Right renal cortex interstitium (tissue), 3 donors: ENCODE results near the gene CENPH. TPM values are rescaled to one million over a fixed set of nuclear protein-coding genes. Genes with fewer than 3 reads are reported as not detected.
A peak's percentile ranks its signal among the peaks of the same experiment; 100 is the strongest.
"Not testable (repeated sequence)": the region's sequence is repeated elsewhere in the genome, so short reads cannot be mapped to it uniquely, and the experiment has no call there.

Experiments used
- DNase-seq, 3 donors: peaks; one replicate each; pipeline ENCODE4 v3.0.0-alpha.2; 2013; ENCODE audit warnings: low read depth in 3 of 3, low spot score in 2 of 3
- polyA plus RNA-seq, 3 donors: library from polyadenylated mRNA; unstranded; fragments of 120-200 nt; gene quantifications; one replicate each; pipeline ENCODE4 v1.2.1, GENCODE V29; 2013; ENCODE audit not compliant: insufficient read length in 3 of 3

Gene CENPH
- polyA plus RNA-seq, 3 donors = 23.6 to 26.2 (median 26.1) TPM

GRCh38 chr5:69206528-69207190, 17.3 kb downstream of the CENPH start:
- DNase-seq = no peak

DNA sequence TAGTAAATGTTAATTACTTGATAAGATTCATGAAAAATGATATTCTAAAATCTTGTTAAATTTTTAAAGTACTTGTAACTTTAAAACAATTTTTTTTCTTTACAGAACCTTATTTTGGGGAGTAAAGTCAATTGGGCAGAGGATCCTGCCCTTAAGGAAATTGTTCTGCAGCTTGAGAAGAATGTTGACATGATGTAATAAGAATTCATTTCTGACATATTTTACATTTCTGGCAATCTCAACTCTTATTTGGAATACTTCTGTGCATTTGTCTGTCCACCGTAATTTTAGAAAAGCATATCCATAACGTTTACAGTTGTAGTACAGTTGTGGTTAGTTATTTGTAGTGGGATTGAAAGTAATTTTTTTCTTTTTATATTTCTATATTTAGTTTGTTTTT, 20.2 kb downstream of the CENPH start:
- no peak for DNase-seq

- DNase-seq = no peak
These were observed 21.8 kb downstream of the CENPH start for GRCh38 chr5:69211200-69211599.

DNA sequence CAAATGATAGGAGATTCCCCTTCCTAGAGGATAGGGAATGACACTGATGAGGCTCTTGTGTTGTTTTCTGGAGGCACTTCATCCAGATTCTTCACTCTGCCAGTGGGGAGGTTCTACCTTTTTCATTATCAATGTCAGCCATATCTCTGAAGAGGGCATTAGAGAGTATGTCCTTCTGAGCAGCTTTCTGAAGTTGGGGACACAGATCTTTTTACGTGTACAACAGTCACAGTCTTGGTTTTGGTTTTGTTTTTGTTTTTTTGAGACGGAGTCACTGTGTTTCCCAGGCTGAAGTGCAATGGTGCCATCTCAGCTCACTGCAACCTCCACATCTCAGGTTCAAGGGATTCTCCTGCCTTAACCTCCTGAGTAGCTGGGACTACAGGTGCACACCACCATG, 22.6 kb downstream of the CENPH start:
- DNase-seq = no peak

DNA sequence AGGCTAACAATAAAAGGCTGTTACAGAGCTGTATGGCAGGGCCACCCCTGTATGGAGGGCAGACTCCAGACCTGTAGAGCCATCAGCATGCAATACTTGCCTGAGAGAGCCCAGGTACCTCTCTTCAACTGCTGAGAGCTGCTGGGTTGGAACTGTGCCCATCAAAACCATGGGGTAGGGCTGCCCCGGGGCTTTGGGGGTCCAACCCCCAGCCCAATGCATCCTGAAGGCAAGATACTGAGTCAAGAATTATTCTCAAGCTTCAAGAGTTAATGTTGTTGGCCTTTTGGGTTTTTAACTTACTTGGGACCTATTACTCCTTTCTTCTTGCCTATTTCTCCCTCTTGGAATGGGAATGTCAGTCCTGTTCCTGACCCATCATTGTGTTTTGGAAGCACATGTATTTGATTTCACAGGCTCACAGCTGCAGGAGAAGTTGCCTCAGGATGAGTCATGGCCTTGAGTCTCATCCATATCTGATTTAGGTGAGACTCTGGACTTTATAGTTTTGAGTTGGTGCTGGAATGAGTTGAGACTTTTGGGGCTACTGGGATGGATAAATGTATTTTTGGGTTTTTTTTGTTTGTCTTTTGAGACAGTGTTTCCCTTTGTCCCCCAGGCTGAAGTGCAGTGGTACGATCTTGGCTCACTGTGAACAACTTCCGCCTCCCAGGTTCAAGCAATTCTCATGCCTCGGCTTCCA, 24.3 kb downstream of the CENPH start:
- no peak for DNase-seq

- no peak for DNase-seq
These were observed 27.7 kb downstream of the CENPH start for GRCh38 chr5:69217151-69217511.

DNA sequence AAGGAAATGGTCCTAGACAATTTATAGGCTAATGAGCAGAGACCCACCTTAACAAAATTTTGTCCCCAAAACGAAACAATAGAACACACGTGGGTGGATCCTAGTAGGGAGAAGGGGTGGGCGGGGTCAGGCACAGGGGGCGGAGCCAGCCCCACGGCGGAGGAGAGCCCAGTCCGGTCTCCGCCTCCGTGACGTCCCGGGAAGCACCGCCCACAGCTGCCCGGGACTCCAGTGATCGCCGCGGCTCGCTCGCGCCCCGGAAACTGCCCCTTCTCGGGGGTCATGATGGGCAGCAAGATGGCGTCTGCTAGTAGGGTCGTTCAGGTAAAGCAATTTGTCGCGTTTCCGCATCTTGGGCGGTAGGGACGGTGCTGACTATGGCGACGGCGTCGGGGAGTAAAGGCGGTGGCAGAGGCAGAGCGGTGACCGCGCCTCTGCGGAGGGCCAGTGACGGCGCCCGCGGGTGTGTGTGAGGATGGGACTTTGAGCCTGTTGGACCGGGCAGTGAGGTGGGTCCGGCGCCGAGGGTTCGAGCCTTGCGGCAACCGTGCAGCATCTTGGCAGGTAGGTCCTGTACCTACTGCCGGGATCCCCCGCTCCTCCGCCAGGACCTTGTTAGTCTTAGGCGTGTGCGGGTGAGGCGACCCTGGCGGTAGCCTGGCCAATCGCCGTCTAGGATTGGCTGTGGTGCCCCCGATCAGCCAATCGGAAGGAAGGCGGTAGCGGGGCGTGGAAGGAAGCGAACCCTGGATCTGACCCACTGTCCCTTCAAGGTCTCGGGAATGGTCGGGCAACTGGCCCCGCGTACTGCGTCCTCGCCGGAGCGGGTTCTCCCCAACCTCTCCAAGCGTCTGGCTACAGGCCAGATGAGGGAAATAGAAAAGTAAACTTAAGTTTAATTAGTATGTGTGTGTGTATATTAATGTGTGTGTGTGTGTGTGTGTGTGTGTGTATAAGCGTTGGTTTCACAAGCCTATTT, 28.5 kb downstream of the CENPH start:
- DNase-seq = peak; percentile 80 to 90 (median 83)

GRCh38 chr5:69219939-69220338, 30.6 kb downstream of the CENPH start:
- no peak for DNase-seq

DNA sequence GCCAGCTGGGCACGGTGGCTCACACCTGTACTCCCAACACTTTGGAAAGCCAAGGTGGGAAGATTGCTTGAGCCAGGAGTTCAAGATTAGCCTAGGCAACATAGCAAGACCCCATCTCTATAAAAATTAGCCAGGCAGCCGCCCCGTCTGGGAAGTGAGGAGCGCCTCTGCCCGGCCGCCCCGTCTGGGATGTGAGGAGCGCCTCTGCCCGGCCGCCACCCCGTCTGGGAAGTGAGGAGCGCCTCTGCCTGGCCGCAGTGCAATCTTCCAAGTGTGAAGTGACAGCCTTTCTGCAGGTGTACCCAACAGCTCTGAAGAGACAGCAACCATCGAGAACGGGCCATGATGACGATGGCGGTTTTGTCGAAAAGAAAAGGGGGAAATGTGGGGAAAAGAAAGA, 31.0 kb downstream of the CENPH start:
- not testable (repeated sequence) for DNase-seq

DNA sequence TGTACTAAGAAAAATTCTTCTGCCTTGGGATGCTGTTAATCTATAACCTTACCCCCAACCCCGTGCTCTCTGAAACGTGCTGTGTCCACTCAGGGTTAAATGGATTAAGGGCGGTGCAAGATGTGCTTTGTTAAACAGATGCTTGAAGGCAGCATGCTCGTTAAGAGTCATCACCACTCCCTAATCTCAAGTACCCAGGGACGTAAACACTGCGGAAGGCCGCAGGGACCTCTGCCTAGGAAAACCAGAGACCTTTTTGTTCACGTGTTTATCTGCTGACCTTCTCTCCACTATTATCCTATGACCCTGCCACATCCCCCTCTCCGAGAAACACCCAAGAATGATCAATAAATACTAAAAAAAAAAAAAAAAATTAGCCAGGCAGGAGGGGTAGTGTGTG, 31.4 kb downstream of the CENPH start:
- not testable (repeated sequence) for DNase-seq

DNA sequence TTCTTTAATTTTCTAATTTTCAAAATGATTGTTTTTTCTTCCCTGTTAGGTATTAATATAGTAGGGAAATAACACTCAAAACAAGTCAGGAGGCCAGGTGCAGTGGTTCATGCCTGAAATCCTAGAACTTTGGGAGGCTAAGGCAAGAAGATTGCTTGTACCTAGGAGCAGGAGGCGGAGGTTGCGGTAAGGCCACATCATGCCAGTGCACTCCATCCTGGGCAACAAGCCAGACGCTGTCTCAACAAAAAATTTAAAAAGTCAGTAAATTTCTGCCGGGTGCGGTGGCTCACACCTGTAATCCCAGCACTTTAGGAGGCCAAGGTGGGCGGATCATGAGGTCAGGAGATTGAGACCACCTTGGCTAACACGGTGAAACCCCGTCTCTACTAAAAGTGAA, 35.1 kb downstream of the CENPH start:
- DNase-seq = no peak

DNA sequence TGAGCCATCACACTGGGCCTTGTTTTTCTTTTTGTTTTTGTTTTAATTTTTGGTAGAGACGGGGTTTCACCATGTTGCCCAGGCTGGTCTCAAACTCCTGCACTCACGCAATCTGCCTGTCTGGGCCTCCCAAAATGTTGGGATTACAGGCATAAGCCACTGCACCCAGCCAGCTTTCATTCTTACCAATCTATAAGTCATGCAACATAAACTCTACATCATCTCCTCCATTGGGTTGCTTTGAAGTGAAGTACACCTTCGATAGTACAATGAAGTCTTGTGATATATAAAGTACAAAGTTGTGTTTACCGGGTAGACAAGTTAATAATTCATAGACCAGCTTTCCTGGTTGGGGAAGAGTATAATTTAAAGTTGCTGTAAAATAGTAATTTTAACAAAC, 36.5 kb downstream of the CENPH start:
- no peak for DNase-seq

GRCh38 chr5:69230181-69230580, 40.8 kb downstream of the CENPH start:
- DNase-seq = no peak

DNA sequence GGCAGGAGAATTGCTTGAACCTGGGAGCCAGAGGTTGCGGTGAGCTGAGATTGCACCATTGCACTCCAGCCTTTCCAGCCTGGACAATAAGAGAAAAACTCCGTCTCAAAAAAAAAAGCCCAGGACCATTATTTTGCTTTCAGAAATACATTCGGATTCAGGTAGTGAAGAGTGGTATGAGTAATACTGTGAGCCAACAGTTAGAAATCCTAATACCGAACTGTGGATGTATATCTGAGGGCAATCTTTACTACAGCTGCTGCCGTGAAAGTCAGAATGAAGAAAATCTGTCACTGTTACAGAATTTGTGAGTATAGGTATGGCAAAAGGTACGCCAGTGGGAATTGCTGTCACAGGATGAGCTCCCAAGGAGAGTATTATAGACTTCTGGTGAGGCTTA, 41.9 kb downstream of the CENPH start:
- no peak for DNase-seq

DNA sequence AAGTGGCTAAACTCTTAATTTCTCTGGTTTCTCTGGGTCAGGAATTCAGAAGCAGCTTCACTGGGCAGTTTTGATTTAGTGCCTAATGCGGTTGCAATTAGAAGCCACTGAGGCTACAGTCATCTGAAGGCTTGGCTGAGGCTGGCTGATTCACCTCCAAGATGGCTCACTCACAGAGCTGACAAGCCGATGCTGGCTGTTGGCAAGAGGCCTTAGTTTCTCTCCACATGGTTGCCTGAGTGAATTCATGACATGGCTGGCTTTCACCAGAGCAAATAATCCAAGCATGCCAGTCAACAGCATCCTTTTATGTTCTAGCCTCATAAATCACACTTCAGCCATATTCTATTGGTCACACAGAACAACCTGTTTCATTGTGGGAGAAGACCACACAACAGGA, 42.5 kb downstream of the CENPH start:
- DNase-seq = no peak

- peak; percentile 78 to 88 (median 81) for DNase-seq
These were observed 45.3 kb downstream of the CENPH start, which contains the start of gene CDK7 for GRCh38 chr5:69234457-69235268. CDK7 (plus strand) TSS chr5:69234886; CDS start chr5:69234976, 90 bp downstream.

DNA sequence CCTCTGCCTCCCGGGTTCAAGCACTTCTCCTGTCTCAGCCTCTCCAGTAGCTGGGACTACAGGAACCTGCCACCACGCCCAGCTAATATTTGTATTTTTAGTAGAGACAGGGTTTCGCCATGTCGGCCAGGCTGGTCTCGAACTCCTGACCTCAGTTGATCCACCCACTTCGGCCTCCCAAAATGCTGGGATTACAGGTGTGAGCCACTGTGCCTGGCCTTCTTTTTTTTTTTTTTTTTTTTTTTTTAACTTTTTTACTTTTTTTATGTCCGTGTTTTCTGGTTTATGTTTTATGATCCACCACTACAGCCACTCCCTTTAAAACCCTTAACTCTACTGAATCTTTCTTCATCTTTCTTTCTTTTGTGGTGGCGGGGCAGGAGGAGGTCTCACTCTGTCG, 47.4 kb downstream of the CENPH start:
- not testable (repeated sequence) for DNase-seq

GRCh38 chr5:69237877-69238276, 48.5 kb downstream of the CENPH start:
- DNase-seq = no peak

GRCh38 chr5:69238760-69239251, 49.4 kb downstream of the CENPH start:
- no peak for DNase-seq

DNA sequence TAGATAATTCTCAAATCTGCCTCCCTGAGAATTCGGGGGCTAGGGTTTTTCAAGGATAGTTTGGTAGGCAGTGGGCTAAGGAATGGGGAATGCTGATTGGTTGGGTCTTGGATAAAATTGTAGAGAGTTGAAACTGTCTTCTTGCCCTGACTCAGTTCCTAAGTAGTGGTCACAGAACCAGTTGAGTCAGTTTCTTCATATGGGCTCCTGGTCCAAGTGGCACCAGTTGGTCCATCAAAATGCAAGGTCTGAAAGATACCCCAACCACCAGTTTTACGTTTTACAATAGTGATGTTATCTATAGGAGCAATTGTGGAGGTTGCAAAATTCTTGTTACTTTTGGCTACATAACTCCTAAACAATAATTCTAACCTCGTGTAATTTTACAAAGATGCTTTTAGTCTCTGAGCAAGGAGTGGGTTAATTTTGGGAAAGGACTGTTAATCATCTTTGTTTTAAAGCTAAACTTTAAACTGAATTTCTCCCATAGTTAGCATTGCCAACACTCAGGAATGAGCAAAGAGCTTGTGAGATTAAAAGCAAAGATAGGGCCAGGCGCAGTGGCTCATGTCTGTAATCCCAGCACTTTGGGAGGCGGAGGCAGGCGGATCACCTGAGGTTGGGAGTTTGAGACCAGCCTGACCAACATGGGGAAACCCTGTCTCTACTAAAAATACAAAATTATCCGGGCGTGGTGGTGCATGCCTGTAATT, 53.0 kb downstream of the CENPH start:
- no peak for DNase-seq
